HCT116 (cell line): ENCODE results near the gene ITFG1. TPM values are rescaled to one million over a fixed set of nuclear protein-coding genes. Genes with fewer than 3 reads are reported as not detected.
"Not testable (repeated sequence)": the region's sequence is repeated elsewhere in the genome, so short reads cannot be mapped to it uniquely, and the experiment has no call there.

ENCODE experiments used
- ATAC-seq: fragments of 200-7000 bp; cut with Tn5 transposase; 2 replicates; pipeline ENCODE4 v1.9.1; 2020; ENCODE audit warnings: mild to moderate bottlenecking, moderate library complexity
- BruUV-seq: library from RNA; stranded (reverse); fragments of 400-500 nt; replicated peaks from 2 replicates; lab custom pipeline; 2021; lab: Mats Ljungman, UMichigan
- CTCF ChIA-PET: fragments of 300-600 bp; sonication (Branson Sonifier 250); formaldehyde crosslinking; loops from one replicate; lab custom pipeline; 2021; ENCODE audit warnings: antibody characterized with exemption; lab: Charles Lee
- POLR2A ChIA-PET: fragments of 300-600, 350-600 bp; sonication (Branson Sonifier 250); formaldehyde crosslinking; loops from one replicate; lab custom pipeline; 2021; ENCODE audit warnings: antibody characterized with exemption; lab: Charles Lee
- RAD21 ChIA-PET, 2 experiments: fragments of 300-600 bp; sonication (Branson Sonifier 250); formaldehyde crosslinking; loops; one replicate each; lab custom pipeline; 2023; ENCODE audit warnings: low total read pairs in 2 of 2; ENCODE audit not compliant: uncharacterized antibody in 2 of 2, unreplicated experiment in 2 of 2, low non-redundant PET in 1 of 2; lab: Charles Lee
- DNase-seq: peaks from one replicate; pipeline ENCODE4 v3.0.0-alpha.2; 2010; ENCODE audit warnings: low read depth, low spot score
- H2AFZ ChIP-seq: fragments of 200-600 bp; shearing (Covaris generic), sonication (generic); 2 replicates; pipeline ENCODE4 v1.6.1; 2017; ENCODE audit warnings: low read depth, mixed run types, mixed read lengths, antibody characterized with exemption, low read length; ENCODE audit not compliant: poor library complexity, severe bottlenecking
- H3K27ac ChIP-seq: 2 replicates; pipeline ENCODE4 v1.5.1; 2012; ENCODE audit warnings: low read depth, low read length
- H3K27me3 ChIP-seq: fragments of 200-600 bp; sonication (generic); 2 replicates; pipeline ENCODE4 v1.6.1; 2016; ENCODE audit warnings: mixed run types, low read length, mixed read lengths; ENCODE audit not compliant: insufficient read depth
- H3K36me3 ChIP-seq, 2 experiments: fragments of 200-500 bp in 1 of 2; fragments of 200-600 bp in 1 of 2; sonication (Bioruptor generic) in 1 of 2; sonication (generic) in 1 of 2; 2 replicates each; pipeline versions ENCODE4 v1.5.1 to v1.6.1; 2014 to 2016; ENCODE audit warnings: low read length in 2 of 2, inconsistent platforms in 1 of 2, mixed read lengths in 1 of 2, mixed run types in 1 of 2; ENCODE audit not compliant: insufficient read depth in 2 of 2, control insufficient read depth in 1 of 2
- H3K4me1 ChIP-seq, 2 experiments: fragments of 200-600 bp in 1 of 2; sonication (generic) in 1 of 2; 2 replicates each; pipeline versions ENCODE4 v1.5.1 to v1.6.1; 2012 to 2017; ENCODE audit warnings: low read length in 2 of 2, inconsistent platforms in 1 of 2, mild to moderate bottlenecking in 1 of 2, mixed read lengths in 1 of 2, mixed run types in 1 of 2, moderate library complexity in 1 of 2; ENCODE audit not compliant: insufficient read depth in 2 of 2, control insufficient read depth in 1 of 2
- H3K4me2 ChIP-seq: fragments of 200-600 bp; sonication (generic); 2 replicates; pipeline ENCODE4 v1.6.1; 2017; ENCODE audit warnings: mixed run types, low read length, mixed read lengths
- H3K4me3 ChIP-seq, 2 experiments: fragments of 200-600 bp in 1 of 2; sonication (generic) in 1 of 2; replicated peaks in 1 of 2; 2 replicates each; pipeline ENCODE4 v1.5.1; 2011 to 2016; ENCODE audit warnings: low read length in 2 of 2, control low read depth in 1 of 2, low read depth in 1 of 2, mild to moderate bottlenecking in 1 of 2, mixed read lengths in 1 of 2, mixed run types in 1 of 2
- H3K79me2 ChIP-seq: fragments of 200-600 bp; sonication (generic); 2 replicates; pipeline ENCODE4 v1.6.1; 2017; ENCODE audit warnings: mild to moderate bottlenecking, mixed run types, low read length, moderate library complexity, mixed read lengths; ENCODE audit not compliant: insufficient read depth
- H3K9ac ChIP-seq: fragments of 200-600 bp; sonication (generic); 2 replicates; pipeline ENCODE4 v1.6.1; 2016; ENCODE audit warnings: low read length, mixed read lengths
- H3K9me2 ChIP-seq: fragments of 200-600 bp; sonication (generic), shearing (Covaris generic); 2 replicates; pipeline ENCODE4 v1.6.1; 2017; ENCODE audit warnings: mixed run types, mild to moderate bottlenecking, moderate library complexity; ENCODE audit not compliant: insufficient read depth
- H3K9me3 ChIP-seq, 2 experiments: fragments of 200-500 bp in 1 of 2; fragments of 200-600 bp in 1 of 2; sonication (Bioruptor generic) in 1 of 2; sonication (generic) in 1 of 2; 2 replicates each; pipeline ENCODE4 v1.6.1; 2014 to 2017; ENCODE audit warnings: low read length in 2 of 2, mixed read lengths in 2 of 2, inconsistent platforms in 1 of 2, low read depth in 1 of 2, mild to moderate bottlenecking in 1 of 2, mixed run types in 1 of 2, moderate library complexity in 1 of 2; ENCODE audit not compliant: control insufficient read depth in 1 of 2, insufficient read depth in 1 of 2
- H4K20me1 ChIP-seq: fragments of 200-600 bp; sonication (generic), shearing (Covaris generic); 2 replicates; pipeline ENCODE4 v1.6.1; 2017; ENCODE audit warnings: mixed run types, mild to moderate bottlenecking, moderate library complexity; ENCODE audit not compliant: insufficient read depth
- POLR2AphosphoS5 ChIP-seq: IDR thresholded peaks from 2 replicates; pipeline ENCODE4 v1.6.1; 2011; ENCODE audit warnings: mild to moderate bottlenecking, low read depth, low read length, moderate library complexity
- intact Hi-C: fragments of 100-400 bp; cut with micrococcal nuclease; formaldehyde crosslinking; loops from 2 replicates; pipeline ENCODE4 v1.10.0; 2022
- total RNA-seq: library from RNA; stranded (reverse); gene quantifications from one replicate; pipeline ENCODE4 v1.2.1, GENCODE V29; 2021; ENCODE audit not compliant: unreplicated experiment

Gene ITFG1
- total RNA-seq, 1 experiment from 2014 or later: 24.9 TPM

DNA sequence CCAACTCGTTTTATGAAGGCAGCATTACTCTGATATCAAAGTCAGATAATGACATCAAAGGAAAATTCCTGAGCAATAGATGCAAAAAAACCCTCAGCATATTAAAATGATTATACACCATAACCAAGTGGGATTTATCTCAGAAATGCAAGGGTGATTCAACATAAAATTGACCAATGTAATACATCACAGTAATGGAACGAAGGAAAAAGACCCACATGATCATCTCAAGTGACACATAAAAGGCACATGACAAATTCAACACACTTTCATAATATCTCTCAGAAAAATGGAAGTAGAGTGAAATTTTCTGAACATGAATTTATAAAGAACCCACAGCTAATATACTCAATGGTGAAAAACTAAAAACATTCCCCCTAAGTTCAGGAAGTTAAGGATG is 118.8 kb downstream of the ITFG1 start (continued):
- no peak for TF ChIP-seq POLR2AphosphoS5

DNA sequence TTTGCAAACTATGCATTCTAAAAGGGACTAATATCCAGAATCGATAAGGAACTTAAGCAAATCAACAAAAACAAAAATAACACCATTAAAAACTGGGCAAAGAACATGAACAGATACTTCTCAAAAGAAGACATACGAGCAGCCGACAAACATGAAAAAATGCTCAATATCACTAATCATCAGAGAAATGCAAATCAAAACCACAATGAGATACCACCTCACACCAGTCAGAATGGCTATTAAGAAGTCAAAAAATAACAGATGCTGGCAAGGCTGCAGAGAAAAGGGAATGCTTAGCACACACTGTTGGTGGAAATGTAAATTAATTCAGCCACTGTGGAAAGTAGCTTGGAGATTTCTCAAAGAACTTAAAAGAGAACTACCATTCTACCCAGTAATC is 130.3 kb downstream of the ITFG1 start:
- H3K27ac ChIP-seq, H3K9me3 ChIP-seq, CTCF ChIA-PET, H3K36me3 ChIP-seq, RAD21 ChIA-PET, H2AFZ ChIP-seq, ATAC-seq, H3K9me2 ChIP-seq, H4K20me1 ChIP-seq, H3K27me3 ChIP-seq, H3K79me2 ChIP-seq, POLR2A ChIA-PET, H3K4me2 ChIP-seq, DNase-seq, H3K4me1 ChIP-seq, intact Hi-C loops, H3K4me3 ChIP-seq, H3K9ac ChIP-seq, BruUV-seq: not testable (repeated sequence)

DNA sequence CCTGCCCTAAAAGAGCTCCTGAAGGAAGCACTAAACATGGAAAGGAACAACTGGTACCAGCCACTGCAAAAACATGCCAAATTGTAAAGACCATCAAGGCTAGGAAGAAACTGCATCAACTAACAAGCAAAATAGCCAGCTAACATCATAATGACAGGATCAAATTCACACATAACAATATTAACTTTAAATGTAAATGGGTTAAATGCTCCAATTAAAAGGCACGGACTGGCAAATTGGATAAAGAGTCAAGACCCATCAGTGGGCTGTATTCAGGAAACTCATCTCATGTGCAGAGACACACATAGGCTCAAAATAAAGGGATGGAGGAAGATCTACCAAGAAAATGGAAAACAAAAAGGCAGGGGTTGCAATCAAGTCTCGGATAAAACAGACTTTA is 136.6 kb downstream of the ITFG1 start:
- H3K27me3 ChIP-seq, H2AFZ ChIP-seq, intact Hi-C loops, BruUV-seq, H4K20me1 ChIP-seq, H3K36me3 ChIP-seq, H3K79me2 ChIP-seq, POLR2A ChIA-PET, CTCF ChIA-PET, H3K27ac ChIP-seq, H3K4me1 ChIP-seq, DNase-seq, H3K9me2 ChIP-seq, ATAC-seq, H3K9me3 ChIP-seq, H3K4me3 ChIP-seq, H3K9ac ChIP-seq, H3K4me2 ChIP-seq: not testable (repeated sequence)
- RAD21 ChIA-PET: interaction anchor here in 1 of 2 experiments (0.6 kb wide), 1 partner anchor 17 kb away, joined by 3 read pairs; no protein-coding TSS in a partner anchor
